ENCODE data around the gene IL2.

IL2 gene

DNA sequence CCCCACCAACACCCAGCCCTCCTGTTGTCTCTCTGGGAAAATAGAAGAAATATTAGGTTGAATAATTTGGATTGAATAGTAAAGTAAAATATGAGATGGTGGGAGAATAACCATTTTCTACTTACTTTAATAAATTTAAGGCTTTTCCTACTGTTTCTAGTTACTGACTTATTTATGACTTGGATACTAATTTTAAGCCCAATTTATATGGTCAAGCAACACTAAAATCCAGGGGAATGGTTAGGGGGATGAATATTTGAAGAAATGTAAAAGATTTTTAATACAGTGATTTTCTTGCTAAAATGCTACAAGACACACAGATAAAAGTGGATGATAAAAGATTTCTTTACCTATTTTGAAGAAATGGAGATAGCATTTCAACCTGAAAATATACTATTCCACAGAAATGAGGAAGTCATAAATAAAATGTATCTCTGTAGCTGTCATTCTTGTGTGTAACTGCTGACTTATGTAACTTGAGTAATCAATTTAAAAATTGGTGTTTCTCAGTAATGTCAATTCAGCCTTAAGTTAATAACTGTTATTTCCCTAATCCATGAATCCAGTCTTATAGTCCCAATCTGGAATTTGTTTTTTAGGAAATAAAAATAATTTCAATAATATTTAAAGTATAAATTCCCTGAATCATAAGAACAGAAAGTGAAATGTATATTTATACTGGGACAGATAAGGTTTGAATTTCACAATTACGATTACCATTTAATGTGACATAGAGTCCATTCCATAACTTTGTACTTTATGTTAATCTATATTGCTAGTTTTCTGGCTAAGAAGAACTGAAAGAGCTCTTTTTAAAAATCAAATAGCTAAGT, 24.3 kb upstream of the IL2 start:
- H3K4me1 ChIP-seq (ENCODE audit: control extremely low read depth in 1 of 4, control insufficient read depth in 4 of 4, insufficient read depth in 4 of 4, low read length in 3 of 4): peaks cover 0 to 20% (median 9%) of the 10 kb centered on the region in 4 experiments
- WGBS (ENCODE audit: insufficient coverage): no CpG with 5 or more reads among the region's 1 CpG
- peaks cover 0 to 3% (median 0%) of the 10 kb centered on the region in 5 experiments for H3K27me3 ChIP-seq (replicated peaks in 2 of 5; ENCODE audit: control insufficient read depth in 4 of 5, insufficient read depth in 5 of 5, low read length in 4 of 5)
- ChIA-PET CTCF (no interaction called here), POLR2A (no interaction called here)
- no peak overlapping the region for H3K4me3 ChIP-seq (ENCODE audit: control insufficient read depth in 1 of 7, extremely low read depth in 1 of 7, insufficient read depth in 4 of 7, low read depth in 2 of 7, low read length in 6 of 7)
- H3K27ac ChIP-seq (ENCODE audit: insufficient read depth in 1 of 2, low read depth in 1 of 2, low read length in 2 of 2, poor library complexity in 1 of 2, severe bottlenecking in 2 of 2): no peak overlapping the region
- peak; percentile 12 to 48 (median 27) for DNase-seq
- peaks cover 0 to 2% (median 0%) of the 10 kb centered on the region in 5 experiments for H3K9me3 ChIP-seq (ENCODE audit: control extremely low read depth in 1 of 5, control insufficient read depth in 4 of 5, insufficient read depth in 2 of 5, low read depth in 1 of 5, low read length in 4 of 5)
- H3K36me3 ChIP-seq (ENCODE audit: control insufficient read depth in 4 of 4, insufficient read depth in 4 of 4, low read length in 3 of 4): no peaks in the 10 kb centered on the region

- ChIA-PET CTCF (no interaction called here), POLR2A (no interaction called here)
- Histone ChIP-seq H3K4me3 (ENCODE audit: control insufficient read depth in 1 of 7, extremely low read depth in 1 of 7, insufficient read depth in 4 of 7, low read depth in 2 of 7, low read length in 6 of 7) (peak overlapping the region in 2 of 7 experiments; percentile 28 to 46), H3K36me3 (ENCODE audit: control insufficient read depth in 4 of 4, insufficient read depth in 4 of 4, low read length in 3 of 4) (no peaks in the 10 kb centered on the region), H3K27me3 (replicated peaks in 2 of 5; ENCODE audit: control insufficient read depth in 4 of 5, insufficient read depth in 5 of 5, low read length in 4 of 5) (peaks cover 0 to 3% (median 0%) of the 10 kb centered on the region in 5 experiments), H3K27ac (ENCODE audit: insufficient read depth in 1 of 2, low read depth in 1 of 2, low read length in 2 of 2, poor library complexity in 1 of 2, severe bottlenecking in 2 of 2) (no peak overlapping the region), H3K9me3 (ENCODE audit: control extremely low read depth in 1 of 5, control insufficient read depth in 4 of 5, insufficient read depth in 2 of 5, low read depth in 1 of 5, low read length in 4 of 5) (peaks cover 0 to 3% (median 0%) of the 10 kb centered on the region in 5 experiments), H3K4me1 (ENCODE audit: control extremely low read depth in 1 of 4, control insufficient read depth in 4 of 4, insufficient read depth in 4 of 4, low read length in 3 of 4) (peaks cover 0 to 20% (median 9%) of the 10 kb centered on the region in 4 experiments)
- peak; percentile 33 to 70 (median 61) for DNase-seq
- WGBS (ENCODE audit: insufficient coverage): 38% methylated on average over 4 of the region's 5 CpGs
Observed at GRCh38 chr4:122479935-122480416, 23.5 kb upstream of the IL2 start.

- no CpG with 5 or more reads among the region's 1 CpG for WGBS (ENCODE audit: insufficient coverage)
- Histone ChIP-seq H3K4me1 (ENCODE audit: control extremely low read depth in 1 of 4, control insufficient read depth in 4 of 4, insufficient read depth in 4 of 4, low read length in 3 of 4) (peaks cover 0 to 20% (median 9%) of the 10 kb centered on the region in 4 experiments), H3K9me3 (ENCODE audit: control extremely low read depth in 1 of 5, control insufficient read depth in 4 of 5, insufficient read depth in 2 of 5, low read depth in 1 of 5, low read length in 4 of 5) (peaks cover 0 to 7% (median 0%) of the 10 kb centered on the region in 5 experiments), H3K4me3 (ENCODE audit: control insufficient read depth in 1 of 7, extremely low read depth in 1 of 7, insufficient read depth in 4 of 7, low read depth in 2 of 7, low read length in 6 of 7) (no peak overlapping the region), H3K27me3 (replicated peaks in 2 of 5; ENCODE audit: control insufficient read depth in 4 of 5, insufficient read depth in 5 of 5, low read length in 4 of 5) (no peaks in the 10 kb centered on the region), H3K27ac (ENCODE audit: insufficient read depth in 1 of 2, low read depth in 1 of 2, low read length in 2 of 2, poor library complexity in 1 of 2, severe bottlenecking in 2 of 2) (no peak overlapping the region), H3K36me3 (ENCODE audit: control insufficient read depth in 4 of 4, insufficient read depth in 4 of 4, low read length in 3 of 4) (no peaks in the 10 kb centered on the region)
- POLR2A ChIA-PET: no interaction called here
- CTCF ChIA-PET: no interaction called here
- DNase-seq: no peak
Observed at GRCh38 chr4:122476745-122477144, 20.2 kb upstream of the IL2 start.

DNA sequence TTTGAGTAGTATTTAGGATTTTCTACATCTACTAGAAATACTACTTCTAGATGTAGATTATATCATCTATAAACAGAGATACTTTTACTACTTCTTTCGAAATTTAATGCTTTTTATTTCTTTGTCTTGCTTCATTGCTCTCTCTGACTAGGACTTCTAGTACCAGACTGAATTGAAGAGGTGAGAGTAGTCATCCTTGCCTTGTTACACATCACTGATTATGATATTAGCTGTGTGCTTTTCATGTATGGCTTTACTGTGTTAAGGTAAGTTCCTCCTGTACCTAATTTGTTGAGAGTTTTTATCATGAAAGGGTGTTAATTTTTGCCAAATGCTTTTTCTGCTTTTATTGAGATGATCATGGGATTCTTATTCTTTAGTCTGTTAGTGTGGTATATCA, 19.6 kb upstream of the IL2 start:
- Histone ChIP-seq H3K4me3 (ENCODE audit: control insufficient read depth in 1 of 7, extremely low read depth in 1 of 7, insufficient read depth in 4 of 7, low read depth in 2 of 7, low read length in 6 of 7) (no peak overlapping the region), H3K9me3 (ENCODE audit: control extremely low read depth in 1 of 5, control insufficient read depth in 4 of 5, insufficient read depth in 2 of 5, low read depth in 1 of 5, low read length in 4 of 5) (peaks cover 0 to 7% (median 0%) of the 10 kb centered on the region in 5 experiments), H3K36me3 (ENCODE audit: control insufficient read depth in 4 of 4, insufficient read depth in 4 of 4, low read length in 3 of 4) (no peaks in the 10 kb centered on the region), H3K27ac (ENCODE audit: insufficient read depth in 1 of 2, low read depth in 1 of 2, low read length in 2 of 2, poor library complexity in 1 of 2, severe bottlenecking in 2 of 2) (no peak overlapping the region), H3K27me3 (replicated peaks in 2 of 5; ENCODE audit: control insufficient read depth in 4 of 5, insufficient read depth in 5 of 5, low read length in 4 of 5) (no peaks in the 10 kb centered on the region), H3K4me1 (ENCODE audit: control extremely low read depth in 1 of 4, control insufficient read depth in 4 of 4, insufficient read depth in 4 of 4, low read length in 3 of 4) (peaks cover 0 to 16% (median 8%) of the 10 kb centered on the region in 4 experiments)
- no CpG with 5 or more reads among the region's 1 CpG for WGBS (ENCODE audit: insufficient coverage)
- ChIA-PET POLR2A (no interaction called here), CTCF (no interaction called here)
- no peak for DNase-seq

DNA sequence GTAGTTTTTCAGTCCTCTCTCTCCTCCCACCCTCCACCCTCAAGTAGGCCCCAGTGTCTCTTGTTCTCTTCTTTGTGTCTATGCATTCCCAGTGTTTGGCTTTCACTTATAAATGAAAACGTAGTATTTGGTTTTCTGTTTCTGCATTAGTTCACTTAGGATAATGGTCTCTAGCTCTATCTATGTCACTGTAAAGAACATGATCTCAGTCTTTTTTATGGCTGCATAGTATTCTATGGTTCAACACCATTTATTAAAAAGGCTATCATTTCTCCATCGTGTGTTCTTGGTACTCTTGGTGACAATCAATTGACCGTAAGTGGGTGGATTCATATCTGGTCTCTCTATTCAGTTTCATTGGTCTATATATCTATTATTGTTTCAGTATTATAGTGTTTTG, 18.7 kb upstream of the IL2 start:
- Histone ChIP-seq H3K4me3 (ENCODE audit: control insufficient read depth in 1 of 7, extremely low read depth in 1 of 7, insufficient read depth in 4 of 7, low read depth in 2 of 7, low read length in 6 of 7) (no peak overlapping the region), H3K27me3 (replicated peaks in 2 of 5; ENCODE audit: control insufficient read depth in 4 of 5, insufficient read depth in 5 of 5, low read length in 4 of 5) (no peaks in the 10 kb centered on the region), H3K4me1 (ENCODE audit: control extremely low read depth in 1 of 4, control insufficient read depth in 4 of 4, insufficient read depth in 4 of 4, low read length in 3 of 4) (peaks cover 0 to 9% (median 4%) of the 10 kb centered on the region in 4 experiments), H3K36me3 (ENCODE audit: control insufficient read depth in 4 of 4, insufficient read depth in 4 of 4, low read length in 3 of 4) (no peaks in the 10 kb centered on the region), H3K9me3 (ENCODE audit: control extremely low read depth in 1 of 5, control insufficient read depth in 4 of 5, insufficient read depth in 2 of 5, low read depth in 1 of 5, low read length in 4 of 5) (peaks cover 0 to 11% (median 0%) of the 10 kb centered on the region in 5 experiments), H3K27ac (ENCODE audit: insufficient read depth in 1 of 2, low read depth in 1 of 2, low read length in 2 of 2, poor library complexity in 1 of 2, severe bottlenecking in 2 of 2) (no peak overlapping the region)
- ChIA-PET CTCF (no interaction called here), POLR2A (no interaction called here)
- WGBS (ENCODE audit: insufficient coverage): no CpG with 5 or more reads among the region's 3 CpGs
- DNase-seq: no peak

DNA sequence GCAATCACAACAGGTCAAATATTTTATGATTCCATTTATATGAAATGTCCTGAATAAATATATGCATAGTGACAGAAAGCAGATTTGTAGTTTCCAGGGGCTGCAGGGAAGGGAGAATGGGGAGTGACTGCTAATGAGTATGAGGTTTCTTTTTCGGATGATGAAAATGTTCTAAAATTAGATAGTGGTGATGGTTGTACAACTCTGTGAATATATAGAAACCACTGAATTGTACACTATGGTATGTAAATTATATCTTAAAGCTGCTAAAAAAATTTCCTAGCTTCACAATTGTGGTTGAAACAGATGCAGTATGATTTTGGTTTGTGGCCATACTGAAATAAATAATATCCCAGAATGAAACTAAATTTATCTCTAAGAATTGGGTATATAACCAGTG, 12.9 kb upstream of the IL2 start:
- no CpG with 5 or more reads among the region's 1 CpG for WGBS (ENCODE audit: insufficient coverage)
- H3K27me3 ChIP-seq (replicated peaks in 2 of 5; ENCODE audit: control insufficient read depth in 4 of 5, insufficient read depth in 5 of 5, low read length in 4 of 5): no peaks in the 10 kb centered on the region
- H3K27ac ChIP-seq (ENCODE audit: insufficient read depth in 1 of 2, low read depth in 1 of 2, low read length in 2 of 2, poor library complexity in 1 of 2, severe bottlenecking in 2 of 2): no peak overlapping the region
- H3K9me3 ChIP-seq (ENCODE audit: control extremely low read depth in 1 of 5, control insufficient read depth in 4 of 5, insufficient read depth in 2 of 5, low read depth in 1 of 5, low read length in 4 of 5): peaks cover 0 to 19% (median 0%) of the 10 kb centered on the region in 5 experiments
- ChIA-PET CTCF (no interaction called here), POLR2A (no interaction called here)
- no peak for DNase-seq
- no peaks in the 10 kb centered on the region for H3K36me3 ChIP-seq (ENCODE audit: control insufficient read depth in 4 of 4, insufficient read depth in 4 of 4, low read length in 3 of 4)
- no peak overlapping the region for H3K4me3 ChIP-seq (ENCODE audit: control insufficient read depth in 1 of 7, extremely low read depth in 1 of 7, insufficient read depth in 4 of 7, low read depth in 2 of 7, low read length in 6 of 7)
- no peaks in the 10 kb centered on the region for H3K4me1 ChIP-seq (ENCODE audit: control extremely low read depth in 1 of 4, control insufficient read depth in 4 of 4, insufficient read depth in 4 of 4, low read length in 3 of 4)

GRCh38 chr4:122458625-122459024, 2.1 kb upstream of the IL2 start:
- POLR2A ChIA-PET: interaction anchor here (0.6 kb wide), 1 partner anchor 910 kb away, joined by 3 read pairs; no protein-coding TSS in a partner anchor
- no peaks in the 10 kb centered on the region for H3K27me3 ChIP-seq (replicated peaks in 2 of 5; ENCODE audit: control insufficient read depth in 4 of 5, insufficient read depth in 5 of 5, low read length in 4 of 5)
- CTCF ChIA-PET: interaction anchor here (1.1 kb wide), 1 partner anchor 20 kb away, joined by 3 read pairs; no protein-coding TSS in a partner anchor
- H3K9me3 ChIP-seq (ENCODE audit: control extremely low read depth in 1 of 5, control insufficient read depth in 4 of 5, insufficient read depth in 2 of 5, low read depth in 1 of 5, low read length in 4 of 5): no peaks in the 10 kb centered on the region
- H3K4me1 ChIP-seq (ENCODE audit: control extremely low read depth in 1 of 4, control insufficient read depth in 4 of 4, insufficient read depth in 4 of 4, low read length in 3 of 4): peaks cover 0 to 8% (median 5%) of the 10 kb centered on the region in 4 experiments
- H3K27ac ChIP-seq (ENCODE audit: insufficient read depth in 1 of 2, low read depth in 1 of 2, low read length in 2 of 2, poor library complexity in 1 of 2, severe bottlenecking in 2 of 2): no peak overlapping the region
- H3K36me3 ChIP-seq (ENCODE audit: control insufficient read depth in 4 of 4, insufficient read depth in 4 of 4, low read length in 3 of 4): no peaks in the 10 kb centered on the region
- peak; percentile 33 to 90 (median 84) for DNase-seq
- WGBS (ENCODE audit: insufficient coverage): 4% methylated on average over 4 of the region's 5 CpGs
- H3K4me3 ChIP-seq (ENCODE audit: control insufficient read depth in 1 of 7, extremely low read depth in 1 of 7, insufficient read depth in 4 of 7, low read depth in 2 of 7, low read length in 6 of 7): peak overlapping the region in 6 of 7 experiments; percentile 44 to 79 (median 64)
